Epithelial cell of proximal tubule (primary cell): ENCODE data around the gene GATAD2B. TPM values are rescaled to one million over a fixed set of nuclear protein-coding genes. Genes with fewer than 3 reads are reported as not detected.

ENCODE experiments used
- DNase-seq: peaks from one replicate; pipeline ENCODE4 v3.0.0-alpha.2; 2011; ENCODE audit warnings: low read depth
- H3K4me3 ChIP-seq: 2 replicates; pipeline ENCODE4 v1.5.1; 2011; ENCODE audit warnings: low read depth, mild to moderate bottlenecking, low read length
- total RNA-seq: library from RNA; depleted of rRNA; stranded (reverse); fragments of >200 nt; gene quantifications from 2 replicates; pipeline ENCODE4 v1.2.3, GENCODE V29; 2015
- TF ChIP-seq, protein P1 (sequence below): conservative IDR thresholded peaks from 2 replicates; pipeline ENCODE4 v1.5.1; 2012; ENCODE audit warnings: low read depth, mild to moderate bottlenecking, low read length

GATAD2B gene
- total RNA-seq, 1 donor from 2014 or later = 6.8 TPM

DNA sequence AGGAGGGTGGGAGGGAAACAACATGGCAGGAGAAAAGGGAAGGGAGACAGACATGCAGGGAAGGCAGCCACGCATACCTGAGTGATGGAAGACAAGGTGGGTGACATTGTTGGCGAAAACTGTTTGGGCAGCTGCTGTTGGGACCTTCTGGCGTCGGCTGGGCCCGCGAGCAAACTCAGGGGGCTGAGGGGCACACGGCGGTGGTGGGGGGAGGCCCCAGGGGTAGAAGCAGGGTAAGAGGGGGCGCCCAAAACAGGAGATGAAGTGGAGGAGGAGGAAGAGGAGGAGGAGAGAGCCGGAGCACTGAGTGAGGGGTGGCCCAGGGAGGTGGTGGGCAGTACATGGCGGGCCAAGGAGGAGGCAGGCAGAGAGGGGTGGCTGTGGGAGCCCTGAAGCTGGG lies 28.4 kb upstream of the GATAD2B start:
- H3K4me3 ChIP-seq = no peak overlapping the region
- no peak for DNase-seq
- TF ChIP-seq, protein P1, sequence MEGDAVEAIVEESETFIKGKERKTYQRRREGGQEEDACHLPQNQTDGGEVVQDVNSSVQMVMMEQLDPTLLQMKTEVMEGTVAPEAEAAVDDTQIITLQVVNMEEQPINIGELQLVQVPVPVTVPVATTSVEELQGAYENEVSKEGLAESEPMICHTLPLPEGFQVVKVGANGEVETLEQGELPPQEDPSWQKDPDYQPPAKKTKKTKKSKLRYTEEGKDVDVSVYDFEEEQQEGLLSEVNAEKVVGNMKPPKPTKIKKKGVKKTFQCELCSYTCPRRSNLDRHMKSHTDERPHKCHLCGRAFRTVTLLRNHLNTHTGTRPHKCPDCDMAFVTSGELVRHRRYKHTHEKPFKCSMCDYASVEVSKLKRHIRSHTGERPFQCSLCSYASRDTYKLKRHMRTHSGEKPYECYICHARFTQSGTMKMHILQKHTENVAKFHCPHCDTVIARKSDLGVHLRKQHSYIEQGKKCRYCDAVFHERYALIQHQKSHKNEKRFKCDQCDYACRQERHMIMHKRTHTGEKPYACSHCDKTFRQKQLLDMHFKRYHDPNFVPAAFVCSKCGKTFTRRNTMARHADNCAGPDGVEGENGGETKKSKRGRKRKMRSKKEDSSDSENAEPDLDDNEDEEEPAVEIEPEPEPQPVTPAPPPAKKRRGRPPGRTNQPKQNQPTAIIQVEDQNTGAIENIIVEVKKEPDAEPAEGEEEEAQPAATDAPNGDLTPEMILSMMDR = no peak

DNA sequence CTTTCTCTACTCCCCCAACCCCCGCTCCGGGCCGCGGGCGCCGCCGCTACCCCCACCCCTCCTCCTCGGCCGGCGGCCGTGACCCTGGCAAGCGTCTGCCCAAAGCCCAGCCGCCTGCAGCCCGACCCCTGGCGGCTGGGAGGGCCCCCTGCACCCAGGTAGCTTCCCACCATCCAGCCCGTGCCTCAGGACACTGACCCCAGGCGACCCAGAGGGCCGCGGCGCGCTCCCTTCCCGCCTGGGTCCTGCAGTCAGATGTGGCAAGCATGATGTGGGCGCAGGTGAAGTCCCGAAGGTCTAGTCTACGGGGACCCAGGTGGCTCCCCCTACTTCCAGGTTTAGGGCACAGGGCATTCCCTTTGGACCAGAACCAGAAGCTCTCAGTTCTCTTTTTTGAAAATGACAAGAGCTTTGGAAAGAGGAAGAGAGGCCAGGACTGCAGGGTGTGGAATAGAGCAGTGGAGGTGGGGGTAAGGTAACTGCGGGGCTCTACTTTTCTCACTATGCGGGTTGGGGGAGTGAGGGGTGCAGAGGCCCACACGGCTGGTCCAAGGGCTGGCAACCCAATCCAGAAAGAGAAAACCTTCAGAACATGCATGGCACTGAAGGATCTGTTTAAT lies 24.0 kb upstream of the GATAD2B start, which contains the start of gene DENND4B:
Gene DENND4B (minus strand): TSS at position 97 of the 620 bp plus-strand sequence. CDS start 2,344 bp downstream, outside the sequence.
- TF ChIP-seq, protein P1 = peak; percentile 80
- peak within 1 kb of the TSS; percentile 88 for H3K4me3 ChIP-seq
- DNase-seq = no peak

DNA sequence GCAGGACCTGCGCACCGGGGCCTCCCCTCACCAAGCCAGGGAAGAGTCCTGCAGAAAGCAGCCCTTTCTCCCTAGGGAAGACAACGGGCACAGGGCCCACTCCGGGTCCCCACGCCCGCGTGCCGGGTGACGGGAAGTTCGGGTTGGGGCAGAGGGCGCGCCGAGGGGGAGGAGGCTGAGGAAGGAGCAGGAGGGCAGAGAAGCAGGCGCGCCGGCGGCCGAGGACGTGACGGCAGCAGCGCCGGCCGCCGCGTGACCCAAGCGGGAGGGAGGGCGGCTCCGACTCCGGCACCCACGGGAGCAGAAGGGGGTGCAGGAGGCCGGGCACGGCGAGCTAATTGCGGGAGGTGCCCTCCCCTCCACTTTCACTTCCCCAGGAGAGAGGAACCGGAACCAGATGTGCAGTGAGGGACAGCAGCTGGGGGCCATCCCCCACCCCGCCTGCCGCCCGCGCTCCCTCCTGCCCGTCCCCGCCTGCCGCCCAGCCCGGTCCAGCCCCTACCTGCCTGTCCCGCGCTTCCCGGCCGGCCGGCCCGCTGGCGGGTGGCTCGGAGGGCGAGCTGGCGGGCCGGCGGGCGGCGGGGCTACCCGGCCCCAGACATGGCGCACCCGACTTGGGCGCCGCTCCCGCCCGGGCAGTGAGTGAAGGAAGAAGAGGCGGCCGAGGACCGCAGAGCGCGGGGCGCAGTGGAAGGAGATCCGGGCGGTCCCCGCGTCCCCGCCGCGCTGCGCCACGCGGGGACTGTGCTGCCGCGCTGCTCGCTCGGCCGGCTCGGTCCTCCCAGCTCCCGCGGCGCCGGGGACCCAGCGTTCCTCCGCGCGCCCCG lies 23.2 kb upstream of the GATAD2B start:
- TF ChIP-seq, protein P1 = no peak
- H3K4me3 ChIP-seq = peak overlapping the region; percentile 88
- DNase-seq = no peak

DNA sequence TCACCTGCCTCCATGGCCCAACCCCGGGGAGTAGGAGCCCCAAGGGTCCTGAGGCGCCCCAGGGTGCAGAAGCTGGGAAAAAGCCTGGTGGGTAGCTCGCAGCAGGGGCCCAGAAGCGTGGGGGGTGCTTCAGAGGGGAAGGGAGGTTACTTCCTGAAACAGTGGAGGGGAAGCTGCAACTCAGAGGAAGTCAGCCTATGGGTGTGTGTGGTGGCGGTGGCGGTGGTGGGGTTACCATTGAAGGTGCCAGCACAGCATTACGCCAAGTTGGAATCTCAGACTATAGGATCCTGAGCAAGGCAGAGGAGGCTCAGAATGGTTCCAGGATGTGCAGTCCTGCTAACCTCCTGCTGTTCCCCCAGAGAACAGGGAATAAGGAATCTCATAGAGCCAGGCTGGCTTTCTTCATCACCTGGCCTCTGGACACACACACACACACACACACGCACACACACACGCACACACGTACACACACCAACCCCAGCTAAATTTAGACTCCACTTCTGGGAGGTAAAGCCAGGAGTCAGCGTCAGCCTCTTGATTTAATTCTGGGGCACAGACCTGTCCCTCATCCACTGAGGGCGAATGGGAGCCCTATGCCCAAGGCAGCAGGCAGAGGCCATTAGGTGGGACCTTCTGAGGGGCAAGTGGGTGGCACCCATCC lies 22.5 kb upstream of the GATAD2B start:
- H3K4me3 ChIP-seq = peak overlapping the region; percentile 88
- TF ChIP-seq, protein P1 = no peak
- DNase-seq = no peak

DNA sequence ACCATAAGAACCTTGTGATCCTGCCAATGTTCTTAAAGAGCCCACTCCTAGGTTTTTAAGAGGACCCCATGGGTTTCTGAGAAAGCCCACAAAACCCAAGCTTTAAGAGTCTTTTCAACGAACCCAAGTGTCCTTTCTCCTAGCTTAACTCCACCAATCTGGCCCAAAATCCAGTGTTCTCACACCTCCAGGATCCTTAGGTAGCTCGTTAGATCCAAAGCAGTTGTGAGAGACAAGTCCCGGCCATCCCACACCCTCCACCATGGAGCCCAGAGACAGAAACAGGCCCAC lies 22.0 kb upstream of the GATAD2B start:
- TF ChIP-seq, protein P1 = no peak
- H3K4me3 ChIP-seq = peak overlapping the region; percentile 88
- DNase-seq = no peak

DNA sequence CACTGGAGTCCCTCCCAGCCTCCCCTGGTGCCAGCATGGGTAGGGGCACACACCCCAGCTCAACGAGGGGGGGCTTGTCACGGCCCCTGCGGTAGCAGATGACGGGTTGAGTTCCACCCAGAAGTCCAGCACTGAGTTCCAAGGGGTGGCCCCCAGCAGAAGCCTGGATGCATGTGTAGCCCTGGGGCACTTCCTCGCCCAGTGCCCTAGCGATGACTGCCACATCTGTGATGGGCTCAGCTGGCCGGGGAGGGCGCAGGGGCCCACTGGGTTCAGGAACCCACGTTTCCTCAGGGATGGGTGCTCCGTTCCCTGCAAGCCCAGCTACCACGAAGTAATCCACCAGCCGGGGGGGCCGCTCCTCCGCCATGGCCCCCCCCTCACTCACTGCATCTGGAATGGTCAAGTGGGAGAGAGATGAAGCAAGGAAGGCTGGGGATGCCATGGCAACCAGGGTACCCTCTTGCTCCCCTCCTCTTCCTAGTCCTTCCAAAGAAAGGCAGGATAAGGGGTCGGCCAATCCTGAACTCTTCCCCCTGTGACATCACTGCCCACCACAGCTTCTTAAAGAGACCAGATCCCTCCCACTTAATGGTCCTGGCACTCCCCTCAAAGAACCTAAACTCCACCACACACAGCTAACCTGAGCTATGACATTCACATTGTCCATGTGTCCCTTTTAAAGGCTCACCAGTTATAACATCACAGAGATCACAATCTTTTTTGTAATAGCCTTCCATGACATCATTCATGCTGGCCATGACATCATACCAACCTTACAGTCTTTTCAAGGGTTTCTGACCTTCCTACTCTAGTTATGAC lies 21.4 kb upstream of the GATAD2B start:
- no peak overlapping the region for H3K4me3 ChIP-seq
- DNase-seq = no peak
- TF ChIP-seq, protein P1 = no peak
